SK-N-SH (cell line): ENCODE measurements around the gene GHRH. TPM values are rescaled to one million over a fixed set of nuclear protein-coding genes. Genes with fewer than 3 reads are reported as not detected.

Experiments used
- CTCF ChIA-PET: fragments of 300-600, 350-600 bp; formaldehyde crosslinking; extraction: SDS; loops from one replicate; lab custom pipeline; 2021; lab: Yijun Ruan, JAX
- POLR2A ChIA-PET: fragments of 350-600 bp; sonication (Branson Sonifier 250); formaldehyde crosslinking; extraction: SDS; loops from one replicate; lab custom pipeline; 2020; ENCODE audit warnings: antibody characterized with exemption, inconsistent platforms; lab: Yijun Ruan, JAX
- DNase-seq: peaks from one replicate; pipeline ENCODE4 v3.0.0; 2012
- H2AFZ ChIP-seq: fragments of 200-600 bp; sonication (generic); 2 replicates; pipeline ENCODE4 v1.8.1; 2016; ENCODE audit warnings: antibody characterized with exemption, mild to moderate bottlenecking, low read depth
- H3F3A ChIP-seq: fragments of 200-600 bp; sonication (generic); replicated peaks from 2 replicates; pipeline ENCODE3; 2016; ENCODE audit warnings: antibody characterized with exemption, mild to moderate bottlenecking; ENCODE audit not compliant: insufficient read depth
- H3K27ac ChIP-seq, 2 experiments: fragments of 200-500 bp in 1 of 2; fragments of 200-600 bp in 1 of 2; sonication (Bioruptor generic) in 1 of 2; sonication (generic), shearing (Covaris generic) in 1 of 2; 2 replicates each; pipeline versions ENCODE4 v1.5.1 to v1.6.1; 2014 to 2016; ENCODE audit warnings: low read depth in 2 of 2, inconsistent platforms in 1 of 2, low read length in 1 of 2, mild to moderate bottlenecking in 1 of 2, mixed read lengths in 1 of 2
- H3K27me3 ChIP-seq: fragments of 200-600 bp; sonication (generic), shearing (Covaris generic); 2 replicates; pipeline ENCODE4 v1.6.1; 2016; ENCODE audit warnings: mixed run types; ENCODE audit not compliant: insufficient read depth
- H3K36me3 ChIP-seq, 2 experiments: fragments of 200-500 bp in 1 of 2; fragments of 200-600 bp in 1 of 2; sonication (Bioruptor generic) in 1 of 2; sonication (generic) in 1 of 2; replicated peaks in 1 of 2; 2 replicates each; pipeline versions ENCODE3 to v1.5.1; 2014 to 2016; ENCODE audit warnings: low read length in 1 of 2, mild to moderate bottlenecking in 1 of 2; ENCODE audit not compliant: insufficient read depth in 2 of 2, control insufficient read depth in 1 of 2
- H3K4me1 ChIP-seq, 2 experiments: fragments of 200-500 bp in 1 of 2; fragments of 200-600 bp in 1 of 2; sonication (Bioruptor generic) in 1 of 2; sonication (generic), shearing (Covaris generic) in 1 of 2; 2 replicates each; pipeline versions ENCODE4 v1.5.1 to v1.6.1; 2014 to 2016; ENCODE audit warnings: low read depth in 1 of 2, low read length in 1 of 2, mixed run types in 1 of 2; ENCODE audit not compliant: insufficient read depth in 2 of 2, control insufficient read depth in 1 of 2
- H3K4me2 ChIP-seq: fragments of 200-600 bp; sonication (generic), shearing (Covaris generic); 2 replicates; pipeline ENCODE4 v1.6.1; 2017; ENCODE audit warnings: mixed run types
- H3K4me3 ChIP-seq, 2 experiments: fragments of 200-500 bp in 1 of 2; fragments of 200-600 bp in 1 of 2; sonication (Bioruptor generic) in 1 of 2; sonication (generic), shearing (Covaris generic) in 1 of 2; 2 replicates each; pipeline versions ENCODE4 v1.5.1 to v1.8.1; 2014 to 2016; ENCODE audit warnings: low read depth in 2 of 2, inconsistent platforms in 1 of 2, low read length in 1 of 2, mild to moderate bottlenecking in 1 of 2, mixed read lengths in 1 of 2, moderate library complexity in 1 of 2
- H3K79me2 ChIP-seq: fragments of 200-600 bp; sonication (generic); 2 replicates; pipeline ENCODE4 v1.8.1; 2017; ENCODE audit warnings: mild to moderate bottlenecking; ENCODE audit not compliant: insufficient read depth
- H3K9ac ChIP-seq: fragments of 200-600 bp; sonication (generic); 2 replicates; pipeline ENCODE4 v1.6.1; 2017; ENCODE audit warnings: mixed run types
- H3K9me2 ChIP-seq: fragments of 200-600 bp; sonication (generic); 2 replicates; pipeline ENCODE4 v1.6.1; 2017; ENCODE audit warnings: mixed run types
- H3K9me3 ChIP-seq: fragments of 200-600 bp; sonication (generic); 2 replicates; pipeline ENCODE4 v1.6.1; 2017; ENCODE audit warnings: mixed run types, mild to moderate bottlenecking, moderate library complexity
- H4K20me1 ChIP-seq: fragments of 200-600 bp; sonication (generic); 2 replicates; pipeline ENCODE4 v1.6.1; 2017; ENCODE audit warnings: mild to moderate bottlenecking, mixed run types; ENCODE audit not compliant: insufficient read depth
- ELF1 ChIP-seq: IDR thresholded peaks from 2 replicates; pipeline ENCODE4 v1.4.0; 2012
- EP300 ChIP-seq, 2 experiments: IDR thresholded peaks; 2 replicates each; pipeline versions ENCODE4 v1.4.0 to v1.6.1; 2012; ENCODE audit warnings: borderline replicate concordance in 1 of 2, low read depth in 1 of 2, low read length in 1 of 2
- EZH2phosphoT487 ChIP-seq: fragments of 200-600 bp; sonication (generic); IDR thresholded peaks from 2 replicates; pipeline ENCODE4 v1.6.1; 2017; ENCODE audit warnings: low read depth, mixed run types, mild to moderate bottlenecking, antibody characterized with exemption, moderate library complexity, borderline replicate concordance
- FOXJ3 ChIP-seq: sonication (generic); formaldehyde crosslinking; IDR thresholded peaks from 2 replicates; pipeline ENCODE4 v1.5.1; 2020; ENCODE audit warnings: mild to moderate bottlenecking, missing genetic modification reagents
- GATA2 ChIP-seq: sonication (generic); formaldehyde crosslinking; IDR thresholded peaks from 2 replicates; pipeline ENCODE4 v1.5.0; 2020; ENCODE audit warnings: mild to moderate bottlenecking, missing genetic modification reagents
- MXI1 ChIP-seq: IDR thresholded peaks from 2 replicates; pipeline ENCODE4 v1.6.1; 2012; ENCODE audit warnings: mild to moderate bottlenecking, low read depth, low read length, improper control_type of control experiment
- NFIC ChIP-seq: IDR thresholded peaks from 2 replicates; pipeline ENCODE4 v1.4.0; 2012; ENCODE audit warnings: borderline replicate concordance
- NRF1 ChIP-seq: IDR thresholded peaks from 2 replicates; pipeline ENCODE4 v1.6.1; 2012; ENCODE audit warnings: low read depth, mild to moderate bottlenecking, low read length
- POLR2AphosphoS5 ChIP-seq: IDR thresholded peaks from 2 replicates; pipeline ENCODE4 v1.6.1; 2012; ENCODE audit warnings: low read depth, low read length
- RFX5 ChIP-seq: IDR thresholded peaks from 2 replicates; pipeline ENCODE4 v1.6.1; 2012; ENCODE audit warnings: mild to moderate bottlenecking, improper control_type of control experiment, low read length
- RXRA ChIP-seq: IDR thresholded peaks from 2 replicates; pipeline ENCODE4 v1.4.0; 2012; ENCODE audit warnings: low read depth, mild to moderate bottlenecking, borderline replicate concordance
- SMC3 ChIP-seq: IDR thresholded peaks from 2 replicates; pipeline ENCODE4 v1.6.1; 2012; ENCODE audit warnings: low read depth, low read length, improper control_type of control experiment
- TCF12 ChIP-seq: IDR thresholded peaks from 2 replicates; pipeline ENCODE4 v1.4.0; 2012
- WGBS: methylation state at CpG from one replicate; pipeline ENCODE4 v1.1.6; 2017; ENCODE audit warnings: low lambda C conversion rate; 5-methylcytosine and 5-hydroxymethylcytosine counted together
- polyA plus RNA-seq, 3 experiments: library from polyadenylated mRNA; depleted of rRNA; stranded (reverse); fragments of >200 nt; gene quantifications; 2 replicates each; pipeline ENCODE4 v1.2.3, GENCODE V29; 2012
- TF ChIP-seq, protein P1 (sequence below): fragments of 150-350 bp; IDR thresholded peaks from 2 replicates; pipeline ENCODE4 v1.6.1; 2016; ENCODE audit warnings: mild to moderate bottlenecking, low read depth, low read length
- TF ChIP-seq, protein P2 (sequence below): IDR thresholded peaks from 2 replicates; pipeline ENCODE4; 2012
- TF ChIP-seq, protein P3 (sequence below): IDR thresholded peaks from 2 replicates; pipeline ENCODE4 v1.4.0; 2012; ENCODE audit warnings: low read depth, borderline replicate concordance
- TF ChIP-seq, protein P4 (sequence below): fragments of 150-350 bp; IDR thresholded peaks from 2 replicates; pipeline ENCODE4 v1.6.1; 2017; ENCODE audit warnings: antibody characterized with exemption, low read length, low read depth, borderline replicate concordance
- TF ChIP-seq, protein P5 (sequence below): IDR thresholded peaks from 2 replicates; pipeline ENCODE4 v1.4.0; 2012; ENCODE audit warnings: low read depth

The GHRH gene
- polyA plus RNA-seq, 1 of the 3 experiments (the other 2 are of a cell fraction), result not detected

DNA sequence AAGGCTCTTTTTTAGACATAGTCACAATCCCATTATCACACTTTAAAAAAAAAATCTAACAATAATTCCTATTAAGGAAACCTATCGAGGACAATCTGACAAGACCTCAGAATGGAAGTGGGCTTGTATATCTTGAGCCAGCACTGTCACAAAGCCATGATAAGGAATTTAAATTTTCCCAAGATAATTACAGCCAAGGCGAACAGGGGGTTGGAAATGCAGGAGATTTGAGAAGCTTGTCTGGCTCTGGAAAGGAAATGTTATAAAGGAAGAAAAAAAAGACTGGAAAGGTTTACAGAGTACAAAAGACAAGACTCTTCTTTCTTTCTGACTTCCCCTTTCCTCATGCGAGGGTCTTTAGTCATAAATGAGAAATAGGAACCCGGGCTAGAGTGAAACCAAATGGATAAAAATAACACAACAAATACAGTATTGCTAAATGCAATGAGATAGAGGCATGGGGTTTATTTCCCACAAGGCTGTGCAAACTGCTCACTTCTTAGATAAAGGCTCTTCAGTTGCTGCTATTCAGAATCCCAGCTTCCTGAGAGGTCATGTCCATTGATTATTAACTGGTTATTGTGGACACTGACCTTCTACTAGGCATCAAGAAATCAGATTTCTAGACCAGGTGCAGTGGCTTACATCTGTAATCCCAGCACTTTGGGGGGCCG is 13.4 kb upstream of the GHRH start:
- Histone ChIP-seq H3K9me2 (no peaks in the 10 kb centered on the region), H3K79me2 (no peaks in the 10 kb centered on the region), H2AFZ (no peak overlapping the region), H3K4me3 (no peak overlapping the region), H3K4me1 (peaks cover 0 to 17% of the 10 kb centered on the region in 2 experiments; a peak in 1 of 4 replicates), H3K4me2 (no peak overlapping the region), H3K9ac (no peak overlapping the region), H3K27me3 (no peaks in the 10 kb centered on the region), H3F3A (no peaks in the 10 kb centered on the region), H3K27ac (no peak overlapping the region), H3K9me3 (no peaks in the 10 kb centered on the region), H4K20me1 (no peaks in the 10 kb centered on the region), H3K36me3 (no peaks in the 10 kb centered on the region)
- no peak for DNase-seq
- ChIA-PET CTCF (interaction anchor here (1.0 to 3.9 kb wide), 3 partner anchors 13 to 72 kb away, joined by 3 to 32 read pairs (median 5); partner anchors contain the start of gene MANBAL), POLR2A (interaction anchor here (0.6 kb wide), 1 partner anchor 110 kb away, joined by 3 read pairs; no protein-coding TSS in a partner anchor)
- 79% methylated on average over 5 of the region's 5 CpGs for WGBS
- no peak for TF ChIP-seq POLR2AphosphoS5
- no peak for TF ChIP-seq NFIC
- TF ChIP-seq, protein P1, sequence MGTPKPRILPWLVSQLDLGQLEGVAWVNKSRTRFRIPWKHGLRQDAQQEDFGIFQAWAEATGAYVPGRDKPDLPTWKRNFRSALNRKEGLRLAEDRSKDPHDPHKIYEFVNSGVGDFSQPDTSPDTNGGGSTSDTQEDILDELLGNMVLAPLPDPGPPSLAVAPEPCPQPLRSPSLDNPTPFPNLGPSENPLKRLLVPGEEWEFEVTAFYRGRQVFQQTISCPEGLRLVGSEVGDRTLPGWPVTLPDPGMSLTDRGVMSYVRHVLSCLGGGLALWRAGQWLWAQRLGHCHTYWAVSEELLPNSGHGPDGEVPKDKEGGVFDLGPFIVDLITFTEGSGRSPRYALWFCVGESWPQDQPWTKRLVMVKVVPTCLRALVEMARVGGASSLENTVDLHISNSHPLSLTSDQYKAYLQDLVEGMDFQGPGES, result no peak
- TF ChIP-seq SMC3, result no peak
- TF ChIP-seq NRF1, result no peak
- no peak for TF ChIP-seq MXI1
- no peak for TF ChIP-seq EP300 (IDR thresholded peaks at IDR 0.05; ENCODE audit: borderline replicate concordance in 1 of 2, low read depth in 1 of 2, low read length in 1 of 2)
- no peak for TF ChIP-seq GATA2 (CRISPR knock-in tag)
- no peak for TF ChIP-seq RXRA
- TF ChIP-seq, protein P2, sequence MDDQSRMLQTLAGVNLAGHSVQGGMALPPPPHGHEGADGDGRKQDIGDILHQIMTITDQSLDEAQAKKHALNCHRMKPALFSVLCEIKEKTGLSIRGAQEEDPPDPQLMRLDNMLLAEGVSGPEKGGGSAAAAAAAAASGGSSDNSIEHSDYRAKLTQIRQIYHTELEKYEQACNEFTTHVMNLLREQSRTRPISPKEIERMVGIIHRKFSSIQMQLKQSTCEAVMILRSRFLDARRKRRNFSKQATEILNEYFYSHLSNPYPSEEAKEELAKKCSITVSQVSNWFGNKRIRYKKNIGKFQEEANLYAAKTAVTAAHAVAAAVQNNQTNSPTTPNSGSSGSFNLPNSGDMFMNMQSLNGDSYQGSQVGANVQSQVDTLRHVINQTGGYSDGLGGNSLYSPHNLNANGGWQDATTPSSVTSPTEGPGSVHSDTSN, result no peak
- TF ChIP-seq, protein P3, sequence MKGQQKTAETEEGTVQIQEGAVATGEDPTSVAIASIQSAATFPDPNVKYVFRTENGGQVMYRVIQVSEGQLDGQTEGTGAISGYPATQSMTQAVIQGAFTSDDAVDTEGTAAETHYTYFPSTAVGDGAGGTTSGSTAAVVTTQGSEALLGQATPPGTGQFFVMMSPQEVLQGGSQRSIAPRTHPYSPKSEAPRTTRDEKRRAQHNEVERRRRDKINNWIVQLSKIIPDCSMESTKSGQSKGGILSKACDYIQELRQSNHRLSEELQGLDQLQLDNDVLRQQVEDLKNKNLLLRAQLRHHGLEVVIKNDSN, result no peak
- TF ChIP-seq, protein P4, sequence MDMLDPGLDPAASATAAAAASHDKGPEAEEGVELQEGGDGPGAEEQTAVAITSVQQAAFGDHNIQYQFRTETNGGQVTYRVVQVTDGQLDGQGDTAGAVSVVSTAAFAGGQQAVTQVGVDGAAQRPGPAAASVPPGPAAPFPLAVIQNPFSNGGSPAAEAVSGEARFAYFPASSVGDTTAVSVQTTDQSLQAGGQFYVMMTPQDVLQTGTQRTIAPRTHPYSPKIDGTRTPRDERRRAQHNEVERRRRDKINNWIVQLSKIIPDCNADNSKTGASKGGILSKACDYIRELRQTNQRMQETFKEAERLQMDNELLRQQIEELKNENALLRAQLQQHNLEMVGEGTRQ, result no peak
- no peak for TF ChIP-seq EZH2phosphoT487
- no peak for TF ChIP-seq FOXJ3 (CRISPR knock-in tag)
- no peak for TF ChIP-seq ELF1
- TF ChIP-seq, protein P5, sequence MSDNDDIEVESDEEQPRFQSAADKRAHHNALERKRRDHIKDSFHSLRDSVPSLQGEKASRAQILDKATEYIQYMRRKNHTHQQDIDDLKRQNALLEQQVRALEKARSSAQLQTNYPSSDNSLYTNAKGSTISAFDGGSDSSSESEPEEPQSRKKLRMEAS, result no peak
- no peak for TF ChIP-seq TCF12
- TF ChIP-seq RFX5, result no peak
